ENCODE results near the gene CEP76.
"Not testable (repeated sequence)": the region's sequence is repeated elsewhere in the genome, so short reads cannot be mapped to it uniquely, and the experiment has no call there.

CEP76 gene

DNA sequence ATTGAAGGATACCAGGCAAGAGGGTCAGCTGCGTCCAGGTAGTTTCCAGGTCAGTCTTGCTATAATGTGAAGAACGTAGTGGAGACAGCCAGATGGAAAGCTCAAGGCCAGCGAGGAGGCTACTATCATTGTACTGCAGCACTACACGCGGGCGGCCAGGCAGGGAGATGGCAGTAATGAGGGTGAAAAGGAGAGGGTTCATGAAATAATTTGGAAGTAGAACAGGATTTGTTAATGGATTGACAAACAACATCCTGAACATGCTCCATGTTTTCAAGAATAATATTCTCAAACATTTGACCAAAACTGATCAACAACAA lies 61.7 kb downstream of the CEP76 start:
- no peak for DNase-seq (ENCODE audit: low read depth in 2 of 2)

DNA sequence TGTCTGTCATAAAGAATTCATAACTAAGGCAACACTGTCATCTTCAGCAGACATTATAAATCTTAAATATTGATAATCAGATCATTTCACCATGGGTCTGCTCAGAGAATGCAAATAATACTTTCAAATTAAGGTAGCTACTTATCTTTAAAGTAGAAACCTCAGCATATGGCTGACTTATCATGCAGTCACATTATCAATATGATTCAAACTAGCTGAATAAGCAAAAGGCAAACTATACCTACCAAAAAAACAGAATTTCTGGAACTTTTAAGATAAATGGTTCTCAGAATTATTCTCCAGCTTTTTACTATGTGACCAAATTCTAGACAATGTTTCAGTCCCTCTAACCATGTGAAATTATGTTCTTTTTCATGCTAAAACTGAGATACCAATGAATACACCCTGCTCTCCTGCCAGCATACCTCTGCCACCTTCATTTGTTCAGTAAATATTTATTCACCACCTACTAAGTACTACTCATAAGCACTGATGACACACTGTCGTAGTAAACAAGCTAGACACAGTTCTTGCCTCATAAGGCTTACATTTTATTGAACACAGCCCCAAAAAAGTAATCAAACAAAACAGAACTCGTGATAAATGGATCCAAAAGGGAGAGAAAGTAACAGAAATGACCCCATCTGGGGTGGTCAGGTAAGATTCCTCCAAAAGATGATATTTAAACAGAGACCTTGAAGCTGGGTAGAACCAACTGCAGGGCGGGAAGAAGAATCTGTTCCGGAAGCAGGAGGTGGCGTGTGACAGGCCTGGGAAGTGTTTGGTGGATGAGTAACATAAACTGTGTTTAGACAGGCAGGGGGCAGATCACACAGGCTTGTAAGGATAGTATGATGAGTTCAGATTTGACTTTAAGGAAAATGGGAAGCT lies 62.3 kb downstream of the CEP76 start:
- no peak for DNase-seq (ENCODE audit: low read depth in 2 of 2)

GRCh38 chr18:12638644-12639124 lies 63.8 kb downstream of the CEP76 start:
- DNase-seq (ENCODE audit: low read depth in 2 of 2), result no peak

GRCh38 chr18:12637901-12638643 lies 64.5 kb downstream of the CEP76 start:
- DNase-seq (ENCODE audit: low read depth in 2 of 2), result no peak

GRCh38 chr18:12637393-12637792 lies 65.1 kb downstream of the CEP76 start:
- no peak for DNase-seq (ENCODE audit: low read depth in 2 of 2)

DNA sequence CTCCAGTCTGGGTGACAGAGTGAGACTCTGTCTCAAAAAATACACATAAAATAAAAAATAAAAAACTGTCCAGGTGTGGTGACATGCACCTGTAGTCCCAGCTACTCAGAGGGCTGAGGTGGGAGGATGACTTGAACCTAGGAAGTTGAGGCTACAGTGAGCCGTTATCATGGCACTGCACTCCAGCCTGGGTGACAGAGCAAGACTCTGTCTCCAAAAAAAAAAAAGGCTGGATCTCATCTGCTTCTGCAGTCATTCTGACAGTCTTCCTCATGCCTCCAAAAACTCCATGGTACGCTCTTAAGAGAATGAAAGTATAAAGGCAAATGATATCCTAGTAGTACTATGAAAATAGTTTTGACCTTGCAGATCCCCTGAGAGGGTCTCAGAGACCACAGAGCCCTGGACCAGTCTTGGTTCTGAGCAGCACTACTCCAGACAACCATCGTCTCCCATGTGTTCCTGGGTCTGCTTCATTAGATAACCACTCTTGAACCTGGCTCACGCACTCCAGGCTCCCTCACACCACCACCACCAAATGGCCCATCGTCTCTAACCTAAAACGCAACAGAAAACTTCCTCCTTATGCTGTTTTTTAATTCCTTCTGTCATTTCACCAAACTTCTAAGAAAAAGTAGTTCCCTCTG lies 70.6 kb downstream of the CEP76 start:
- no peak for DNase-seq (ENCODE audit: low read depth in 2 of 2)

GRCh38 chr18:12630136-12630535 lies 72.4 kb downstream of the CEP76 start:
- no peak for DNase-seq (ENCODE audit: low read depth in 2 of 2)

DNA sequence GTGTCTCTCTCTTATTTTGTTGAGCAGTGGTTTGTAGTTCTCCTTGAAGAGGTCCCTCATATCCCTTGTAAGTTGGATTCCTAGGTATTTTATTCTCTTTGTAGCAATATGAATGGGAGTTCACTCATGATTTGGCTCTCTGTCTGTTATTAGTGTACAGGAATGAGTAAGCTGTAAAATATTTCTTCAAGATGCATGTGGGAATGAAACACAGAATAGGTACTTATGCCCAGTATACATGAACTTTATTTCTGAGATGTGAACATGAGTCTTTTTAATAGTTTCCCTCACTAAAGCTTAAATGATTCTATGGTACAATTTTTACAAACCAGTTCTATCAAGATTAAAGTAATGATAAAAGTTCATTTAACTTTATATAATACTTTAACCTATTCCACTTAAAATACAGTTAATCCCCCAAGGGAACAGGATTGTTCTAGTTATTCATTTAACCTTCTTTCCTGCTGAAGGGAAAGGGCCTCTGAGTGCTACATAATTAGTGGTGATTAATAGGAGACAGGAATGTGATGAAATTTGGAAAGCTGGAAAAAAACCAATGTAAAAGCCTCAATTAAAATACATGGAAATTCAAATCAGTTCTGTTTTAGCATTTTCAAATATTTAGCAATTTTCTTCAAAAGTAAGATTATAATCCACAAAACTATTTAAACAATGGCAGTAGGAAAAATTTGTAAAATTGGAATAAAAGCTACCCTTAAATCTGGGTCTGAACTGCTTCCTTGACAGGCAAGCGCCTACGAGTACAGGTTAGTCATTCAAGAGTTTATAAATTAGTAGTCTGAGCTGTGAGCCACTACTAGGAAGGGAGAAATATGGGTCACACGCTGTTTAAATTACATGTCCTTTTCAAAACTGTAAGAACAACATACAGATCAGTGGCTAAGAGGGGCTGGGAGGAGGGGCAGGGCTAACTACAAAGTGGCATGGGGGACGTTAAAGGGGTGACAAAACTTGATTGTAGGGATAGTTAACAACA lies 73.5 kb downstream of the CEP76 start:
- DNase-seq (ENCODE audit: low read depth in 2 of 2), result no peak

DNA sequence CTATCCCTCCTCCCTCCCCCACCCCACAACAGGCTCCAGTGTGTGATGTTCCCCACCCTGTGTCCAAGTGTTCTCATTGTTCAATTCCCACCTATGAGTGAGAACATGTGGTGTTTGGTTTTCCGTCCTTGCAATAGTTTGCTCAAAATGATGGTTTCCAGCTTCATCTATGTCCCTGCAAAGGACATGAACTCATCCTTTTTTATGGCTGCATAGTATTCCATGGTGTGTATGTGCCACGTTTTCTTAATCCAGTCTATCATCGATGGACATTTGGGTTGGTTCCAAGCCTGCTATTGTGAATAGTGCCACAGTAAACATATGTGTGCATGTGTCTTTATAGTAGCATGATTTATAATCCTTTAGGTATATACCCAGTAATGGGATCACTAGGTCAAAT lies 75.3 kb downstream of the CEP76 start:
- not testable (repeated sequence) for DNase-seq (ENCODE audit: low read depth in 2 of 2)

GRCh38 chr18:12625241-12625640 lies 77.3 kb downstream of the CEP76 start:
- no peak for DNase-seq (ENCODE audit: low read depth in 2 of 2)
